Measurements from ENCODE around the gene PRDM15.

Gene PRDM15

DNA sequence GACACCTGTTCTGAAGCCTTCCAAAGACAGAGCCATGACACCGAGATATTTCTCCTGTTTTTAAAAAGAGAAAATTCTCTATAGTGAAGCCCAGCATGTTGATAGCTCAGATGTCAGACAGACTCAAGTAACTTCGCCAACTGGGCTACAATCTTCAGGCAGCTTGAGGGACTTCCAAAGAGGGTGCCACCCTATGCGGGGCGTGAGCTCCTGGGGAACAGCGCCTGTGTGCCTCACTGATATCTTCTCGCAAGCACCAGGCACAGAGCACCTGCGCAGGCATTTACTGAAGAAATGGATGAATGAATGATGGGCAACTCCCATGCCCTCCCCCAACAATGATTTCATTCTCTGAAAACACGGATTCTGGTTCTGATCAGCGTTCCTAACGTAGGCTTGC is 129.9 kb downstream of the PRDM15 start:
- H3K9ac ChIP-seq (ENCODE audit: low read length), result no peak overlapping the region
- no peaks in the 10 kb centered on the region for H3K36me3 ChIP-seq (replicated peaks; ENCODE audit: low read depth, low read length)
- no peaks in the 10 kb centered on the region for H3K79me2 ChIP-seq (ENCODE audit: low read length)
- H3K4me1 ChIP-seq (ENCODE audit: low read length), result no peaks in the 10 kb centered on the region
- no peak overlapping the region for H3K4me3 ChIP-seq (ENCODE audit: low read length)
- no peak overlapping the region for H3K27ac ChIP-seq (ENCODE audit: low read length)
- TF ChIP-seq EZH2phosphoT487 (IDR thresholded peaks at IDR 0.05; ENCODE audit: low read depth) (no peak), CTCF (IDR thresholded peaks at IDR 0.05; ENCODE audit: low read depth, low read length) (no peak)
- no peaks in the 10 kb centered on the region for H3K9me3 ChIP-seq (ENCODE audit: insufficient read depth, low read length)
- H4K20me1 ChIP-seq (ENCODE audit: insufficient read depth, low read length), result no peaks in the 10 kb centered on the region
- peak overlapping the region; percentile 14; the same call in 1 of the 2 replicates for H3K4me2 ChIP-seq (ENCODE audit: low read length)
- peaks cover 6% of the 10 kb centered on the region; the same call in 1 of the 2 replicates for H3K27me3 ChIP-seq (ENCODE audit: low read depth, low read length)
- no peak overlapping the region for H2AFZ ChIP-seq (ENCODE audit: low read depth, low read length)

Data from OCI-LY3 (cell line).